Endothelial cell of umbilical vein (primary cell): ENCODE data around the gene GSN.

Source experiments
- CTCF ChIP-seq, 2 donors: IDR thresholded peaks; 1 replicate in 1 of 2; 2 replicates in 1 of 2; pipeline ENCODE4 v1.5.1; 2011; ENCODE audit warnings: low read length in 2 of 2, mild to moderate bottlenecking in 2 of 2, moderate library complexity in 2 of 2, control low read depth in 1 of 2, inconsistent platforms in 1 of 2, low read depth in 1 of 2; ENCODE audit not compliant: insufficient read depth in 1 of 2; ENCODE audit errors: extremely low read depth in 1 of 2
- EZH2 ChIP-seq: IDR thresholded peaks from 2 replicates; pipeline ENCODE4 v1.6.1; 2012; ENCODE audit warnings: borderline replicate concordance, low read depth, mild to moderate bottlenecking, moderate library complexity, low read length, inconsistent platforms; ENCODE audit not compliant: severe bottlenecking
- FOS ChIP-seq: IDR thresholded peaks from 2 replicates; pipeline ENCODE4 v1.6.1; 2011; ENCODE audit warnings: mild to moderate bottlenecking, low read length, moderate library complexity, borderline replicate concordance; ENCODE audit not compliant: insufficient read depth
- GATA2 ChIP-seq: IDR thresholded peaks from 2 replicates; pipeline ENCODE4 v1.7.0; 2011; ENCODE audit warnings: low read depth, mild to moderate bottlenecking, moderate library complexity, mixed read lengths, low read length; ENCODE audit not compliant: insufficient read length, insufficient read depth
- JUN ChIP-seq: IDR thresholded peaks from 2 replicates; pipeline ENCODE4 v1.6.1; 2011; ENCODE audit warnings: borderline replicate concordance, low read depth; ENCODE audit not compliant: insufficient read length, insufficient read depth
- MAX ChIP-seq: IDR thresholded peaks from 2 replicates; pipeline ENCODE4 v1.6.1; 2011; ENCODE audit not compliant: insufficient read depth, insufficient read length
- MYC ChIP-seq: IDR thresholded peaks from one replicate; pipeline ENCODE4 v1.6.1; 2011; ENCODE audit warnings: mild to moderate bottlenecking, low read depth, low read length
- POLR2A ChIP-seq: IDR thresholded peaks from 2 replicates; pipeline ENCODE4 v1.6.1; 2012; ENCODE audit warnings: low read depth, mild to moderate bottlenecking, control low read depth, low read length
- POLR2AphosphoS5 ChIP-seq: IDR thresholded peaks from 2 replicates; pipeline ENCODE4 v1.6.1; 2012; ENCODE audit warnings: low read depth, mild to moderate bottlenecking, control low read depth, low read length, moderate library complexity; ENCODE audit not compliant: insufficient read depth

GRCh38 chr9:121261107-121261460 lies 6.9 kb upstream of the GSN start:
- no peak for TF ChIP-seq POLR2A
- TF ChIP-seq CTCF (IDR thresholded peaks at IDR 0.05; ENCODE audit: extremely low read depth in 1 of 2, insufficient read depth in 1 of 2, low read depth in 1 of 2, low read length in 2 of 2) = no peak
- TF ChIP-seq GATA2 = no peak
- TF ChIP-seq EZH2 = no peak
- TF ChIP-seq MAX = no peak
- no peak for TF ChIP-seq POLR2AphosphoS5
- TF ChIP-seq MYC = no peak
- no peak for TF ChIP-seq JUN
- TF ChIP-seq FOS = no peak
